ENCODE results near the gene RIMS4. TPM values are rescaled to one million over a fixed set of nuclear protein-coding genes. Genes with fewer than 3 reads are reported as not detected.

RIMS4 gene
- total RNA-seq, 2 experiments from 2014 or later, result not detected

- ATAC-seq (no peak), DNase-seq (no peak)
- no peak for TF ChIP-seq CTCF (IDR thresholded peaks at IDR 0.05)
- POLR2A ChIA-PET, result no interaction called here
- no peaks in the 10 kb centered on the region for H3K4me1 Mint-ChIP-seq (ENCODE audit: low read depth)
- no peak overlapping the region for H3K27ac Mint-ChIP-seq
- H3K9me3 Mint-ChIP-seq, result no peaks in the 10 kb centered on the region
- peaks cover 9% of the 10 kb centered on the region for H3K27me3 Mint-ChIP-seq
- CTCF ChIA-PET, result no interaction called here
- H3K36me3 Mint-ChIP-seq (ENCODE audit: low read depth), result no peaks in the 10 kb centered on the region
- intact Hi-C loops (cut with micrococcal nuclease), result no loop called here
- H3K4me3 Mint-ChIP-seq, result no peak overlapping the region
These were observed 38.1 kb upstream of the RIMS4 start for GRCh38 chr20:44848254-44849015.

- H3K27ac Mint-ChIP-seq, result no peak overlapping the region
- ChIA-PET CTCF (no interaction called here), POLR2A (no interaction called here)
- no peaks in the 10 kb centered on the region for H3K4me1 Mint-ChIP-seq (ENCODE audit: low read depth)
- peaks cover 17% of the 10 kb centered on the region for H3K27me3 Mint-ChIP-seq
- DNase-seq, result no peak
- intact Hi-C loops (cut with micrococcal nuclease), result no loop called here
- no peak overlapping the region for H3K4me3 Mint-ChIP-seq
- H3K36me3 Mint-ChIP-seq (ENCODE audit: low read depth), result no peaks in the 10 kb centered on the region
- ATAC-seq, result no peak
- no peaks in the 10 kb centered on the region for H3K9me3 Mint-ChIP-seq
- TF ChIP-seq CTCF (IDR thresholded peaks at IDR 0.05), result no peak
These were observed 33.5 kb upstream of the RIMS4 start for GRCh38 chr20:44843876-44844275.

GRCh38 chr20:44841955-44842354 lies 31.6 kb upstream of the RIMS4 start:
- H3K27me3 Mint-ChIP-seq, result peaks cover 20% of the 10 kb centered on the region
- H3K4me1 Mint-ChIP-seq (ENCODE audit: low read depth), result no peaks in the 10 kb centered on the region
- ChIA-PET CTCF (interaction anchor here (0.6 kb wide), 1 partner anchor 451 kb away, joined by 3 read pairs; no protein-coding TSS in a partner anchor), POLR2A (interaction anchor here (0.6 kb wide), 1 partner anchor 898 kb away, joined by 3 read pairs; no protein-coding TSS in a partner anchor)
- DNase-seq (no peak), ATAC-seq (no peak)
- H3K36me3 Mint-ChIP-seq (ENCODE audit: low read depth), result no peaks in the 10 kb centered on the region
- H3K4me3 Mint-ChIP-seq, result no peak overlapping the region
- TF ChIP-seq CTCF (IDR thresholded peaks at IDR 0.05), result no peak
- no peaks in the 10 kb centered on the region for H3K9me3 Mint-ChIP-seq
- no peak overlapping the region for H3K27ac Mint-ChIP-seq
- intact Hi-C loops (cut with micrococcal nuclease), result no loop called here

- Mint-ChIP-seq H3K4me1 (ENCODE audit: low read depth) (no peaks in the 10 kb centered on the region), H3K4me3 (no peak overlapping the region), H3K27me3 (peaks cover 20% of the 10 kb centered on the region), H3K36me3 (ENCODE audit: low read depth) (no peaks in the 10 kb centered on the region), H3K27ac (no peak overlapping the region), H3K9me3 (no peaks in the 10 kb centered on the region)
- POLR2A ChIA-PET, result no interaction called here
- ATAC-seq (no peak), DNase-seq (no peak)
- intact Hi-C loops (cut with micrococcal nuclease), result no loop called here
- TF ChIP-seq CTCF (IDR thresholded peaks at IDR 0.05), result no peak
- CTCF ChIA-PET, result no interaction called here
These were observed 30.5 kb upstream of the RIMS4 start for GRCh38 chr20:44840826-44841225.

- Mint-ChIP-seq H3K4me3 (no peak overlapping the region), H3K27me3 (peaks cover 17% of the 10 kb centered on the region), H3K9me3 (no peaks in the 10 kb centered on the region), H3K36me3 (ENCODE audit: low read depth) (no peaks in the 10 kb centered on the region), H3K4me1 (ENCODE audit: low read depth) (peaks cover 2% of the 10 kb centered on the region), H3K27ac (no peak overlapping the region)
- TF ChIP-seq CTCF (IDR thresholded peaks at IDR 0.05), result no peak
- no peak for DNase-seq
- ATAC-seq, result no peak
- POLR2A ChIA-PET, result no interaction called here
- intact Hi-C loops (cut with micrococcal nuclease), result no loop called here
- CTCF ChIA-PET, result interaction anchor here (0.8 kb wide), 1 partner anchor 156 kb away, joined by 3 read pairs; no protein-coding TSS in a partner anchor
These were observed 29.1 kb upstream of the RIMS4 start for GRCh38 chr20:44839481-44839880.

All from activated CD8-positive, alpha-beta T cell treated with anti-CD3 and anti-CD28 coated beads for 36 hours (primary cell).